GM21367 (cell line): Measurements from ENCODE around the gene GFPT2.
"Not testable (repeated sequence)": the region's sequence is repeated elsewhere in the genome, so short reads cannot be mapped to it uniquely, and the experiment has no call there.

ENCODE experiments used
- ATAC-seq: cut with Tn5 transposase; IDR thresholded peaks from one replicate; pipeline ENCODE4 v1.9.1; 2021; ENCODE audit not compliant: unreplicated experiment

Gene GFPT2

GRCh38 chr5:180311216-180311615, 41.9 kb downstream of the GFPT2 start:
- ATAC-seq = no peak

- no peak for ATAC-seq
Measured at GRCh38 chr5:180306796-180307195, 46.3 kb downstream of the GFPT2 start.

- no peak for ATAC-seq
Measured at GRCh38 chr5:180305481-180305880, 47.7 kb downstream of the GFPT2 start.

- no peak for ATAC-seq
Measured at GRCh38 chr5:180304431-180305375, 48.4 kb downstream of the GFPT2 start.

DNA sequence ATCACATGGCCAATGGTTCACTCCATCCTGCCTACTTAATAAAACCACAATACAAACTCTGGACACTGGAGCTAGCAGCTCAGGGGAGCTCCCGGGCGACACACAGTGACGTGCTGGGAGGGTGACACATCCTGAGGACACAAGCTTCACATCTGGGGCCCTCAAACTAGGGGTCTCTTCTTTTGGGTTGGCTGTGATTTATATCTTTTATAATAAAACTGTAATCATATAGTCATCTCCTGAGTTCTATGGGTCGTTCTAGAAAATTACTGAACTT, 49.2 kb downstream of the GFPT2 start:
- no peak for ATAC-seq

DNA sequence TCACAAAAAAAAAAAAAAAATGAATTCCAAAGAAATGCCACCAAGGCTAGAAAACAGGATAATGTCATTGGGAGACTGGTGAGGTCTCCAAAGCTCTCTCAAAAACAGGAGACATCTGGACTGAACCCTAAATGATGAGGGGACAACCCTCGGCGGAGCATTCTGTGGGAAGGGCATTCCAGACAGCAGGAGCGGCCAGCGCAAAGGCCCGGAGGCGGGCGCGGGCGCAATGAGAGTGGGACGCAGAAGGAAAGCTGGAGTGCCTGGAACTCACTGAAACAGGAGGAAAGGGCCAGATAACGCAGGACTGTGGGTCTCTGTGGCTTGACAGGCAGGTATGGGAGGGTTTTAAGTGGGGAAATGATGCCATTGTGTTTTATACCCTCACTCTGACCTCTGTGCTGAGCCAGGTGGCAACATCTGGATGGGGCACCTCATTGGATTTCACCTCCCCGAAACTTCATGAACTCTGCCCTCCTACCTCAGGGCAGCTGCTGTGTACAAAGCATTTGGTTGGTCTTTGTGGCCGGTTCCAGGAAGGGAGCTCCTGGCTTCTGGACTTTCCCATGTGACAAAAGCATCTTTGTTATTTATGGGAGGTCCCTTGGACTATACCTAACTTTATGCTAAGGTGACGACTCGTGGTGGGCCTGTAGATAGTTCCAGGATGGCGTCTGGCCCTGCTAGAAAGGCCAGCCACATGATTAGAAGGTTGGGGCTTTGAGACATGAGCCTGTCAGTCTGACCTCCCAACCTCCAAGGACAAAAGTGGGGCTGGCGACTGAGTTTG, 49.7 kb downstream of the GFPT2 start:
- no peak for ATAC-seq

GRCh38 chr5:180302256-180302655, 50.9 kb downstream of the GFPT2 start:
- no peak for ATAC-seq

DNA sequence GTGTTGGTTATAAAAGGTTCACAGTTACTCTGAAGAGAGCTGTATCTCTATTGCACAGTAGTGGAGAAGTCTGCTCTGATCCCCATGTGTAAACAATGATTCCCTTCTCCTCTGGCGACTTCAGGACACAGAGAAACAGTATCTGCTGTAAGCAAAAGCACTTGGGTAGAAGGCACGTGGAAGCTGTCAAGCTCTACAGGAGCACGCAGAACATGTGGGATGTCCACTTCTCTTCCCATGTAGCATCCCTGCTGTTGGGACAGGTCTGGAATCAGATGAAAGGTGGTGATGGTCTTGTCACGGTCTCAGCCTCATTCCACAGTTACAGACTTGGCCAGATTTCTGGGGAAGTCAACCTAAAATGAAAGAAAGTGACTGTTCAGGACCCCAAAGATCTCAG, 51.9 kb downstream of the GFPT2 start:
- ATAC-seq = no peak

DNA sequence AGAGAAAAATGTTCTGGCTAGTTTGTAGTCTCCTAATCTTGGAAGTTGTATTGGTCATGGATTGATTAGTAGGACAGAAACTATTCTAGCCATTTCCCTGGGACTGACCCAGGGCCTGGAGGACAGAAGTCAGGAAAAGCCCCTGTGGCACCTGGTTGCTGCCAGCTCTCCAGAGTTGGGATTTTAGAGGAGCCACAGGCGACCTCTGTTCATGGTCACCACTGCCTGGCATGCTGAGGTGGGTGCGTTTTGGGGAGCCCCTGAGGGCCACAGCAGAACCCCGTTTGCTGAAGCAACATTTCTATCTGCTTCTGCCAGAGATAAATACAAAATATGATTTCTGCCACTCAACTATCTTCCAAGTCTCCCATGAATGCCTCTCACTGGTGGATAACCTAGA, 53.6 kb downstream of the GFPT2 start:
- no peak for ATAC-seq

DNA sequence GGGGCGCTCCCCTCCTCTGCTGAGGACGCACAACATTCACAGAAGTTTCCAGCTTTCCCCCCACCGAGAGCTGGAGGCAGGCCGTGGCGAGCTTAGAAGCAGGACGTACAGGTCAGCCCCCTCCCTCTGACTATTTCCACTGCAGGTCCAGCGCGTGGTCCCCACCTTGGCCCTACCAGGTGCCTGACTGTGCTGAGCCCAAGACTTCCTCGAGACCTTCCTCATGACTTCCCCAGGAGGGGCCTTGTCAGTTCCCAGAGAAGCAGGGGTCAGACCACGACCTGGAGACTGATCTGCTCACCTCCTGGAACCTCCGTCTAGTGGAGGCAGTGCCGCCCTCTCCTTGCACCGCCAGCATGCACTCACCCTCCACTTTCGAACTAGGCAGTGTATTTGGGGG, 54.1 kb downstream of the GFPT2 start:
- ATAC-seq = not testable (repeated sequence)

DNA sequence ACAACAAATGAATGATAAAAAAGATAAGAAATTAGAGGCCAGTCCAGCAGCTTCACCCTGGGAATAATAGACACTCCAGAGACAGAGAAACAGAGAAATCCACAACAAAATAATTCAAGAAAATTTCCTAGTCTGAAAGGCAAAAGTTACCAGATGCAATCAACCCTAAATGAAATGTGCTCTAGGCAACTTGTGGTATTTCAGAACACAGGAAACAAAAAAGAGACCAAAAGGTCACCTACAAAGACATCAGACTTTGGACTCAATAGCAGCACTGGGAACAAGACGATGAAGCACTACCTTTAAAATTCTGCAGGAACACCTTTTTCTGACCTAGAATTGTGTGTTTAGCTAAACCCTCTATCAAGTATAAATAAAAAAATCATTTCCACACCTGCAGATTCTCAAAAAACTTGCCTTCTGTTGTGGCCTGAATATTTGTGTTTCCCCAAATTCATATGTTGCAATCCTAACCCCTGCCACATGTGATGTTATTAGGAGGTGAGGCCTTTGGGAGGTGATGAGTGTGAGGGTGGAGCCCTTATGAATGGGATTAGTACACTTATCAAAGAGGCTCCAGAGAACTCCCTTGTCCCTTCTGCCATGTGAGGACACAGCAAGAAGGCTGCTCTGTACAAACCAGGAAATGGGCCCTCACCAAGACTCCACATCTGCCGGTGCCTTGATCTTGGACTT, 55.4 kb downstream of the GFPT2 start:
- no peak for ATAC-seq

- no peak for ATAC-seq
Measured at GRCh38 chr5:180296771-180297170, 56.4 kb downstream of the GFPT2 start.

DNA sequence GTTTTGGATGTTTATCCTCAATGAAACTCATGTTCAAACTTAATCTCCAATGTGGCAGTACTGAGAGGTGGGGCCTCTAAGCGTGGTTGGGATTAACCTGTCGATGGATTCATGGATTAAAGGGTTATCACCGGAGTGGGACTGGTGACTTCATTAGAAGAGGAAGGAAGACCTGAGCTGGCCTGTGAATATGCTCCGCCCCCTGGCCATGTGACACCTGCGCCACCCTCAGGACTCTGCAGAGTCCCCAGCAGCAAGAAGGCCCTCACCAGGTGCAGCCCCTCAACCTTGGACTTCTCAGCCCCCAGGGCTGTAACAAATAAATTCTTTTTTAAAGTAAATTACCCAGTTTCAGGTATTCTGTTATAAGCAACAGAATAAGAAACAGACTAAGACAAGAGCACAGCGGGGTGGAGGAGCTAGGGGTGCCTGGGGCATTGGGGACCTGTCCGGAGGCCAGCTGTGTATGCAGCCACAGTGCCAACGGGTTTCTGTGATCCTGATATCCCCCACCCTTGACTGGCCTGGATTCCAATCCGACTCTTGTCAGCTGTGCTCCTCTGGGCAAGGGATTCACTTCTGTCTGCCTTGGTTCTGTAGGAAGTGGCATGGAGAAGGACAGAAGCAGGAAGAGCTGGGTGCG, 58.1 kb downstream of the GFPT2 start:
- ATAC-seq = no peak

DNA sequence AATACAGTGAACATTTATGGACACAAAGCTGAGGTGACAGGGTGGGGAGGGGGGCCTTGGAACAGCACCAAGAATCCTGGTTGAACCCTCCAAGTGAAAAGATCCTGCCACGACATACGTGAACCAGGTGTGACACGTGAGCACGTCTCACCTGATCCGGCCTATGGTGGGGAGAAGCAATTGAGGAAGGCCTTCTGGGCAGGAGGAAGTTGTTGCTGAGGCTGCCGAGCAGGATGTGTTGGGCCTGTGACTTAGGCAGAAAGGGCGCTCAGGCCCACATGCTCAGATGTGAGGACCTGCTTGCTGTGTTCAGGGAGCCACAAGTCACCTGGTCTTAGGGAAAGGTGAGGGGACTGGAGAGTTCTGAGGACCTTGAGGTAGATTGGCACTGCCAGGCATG, 58.7 kb downstream of the GFPT2 start:
- ATAC-seq = no peak

DNA sequence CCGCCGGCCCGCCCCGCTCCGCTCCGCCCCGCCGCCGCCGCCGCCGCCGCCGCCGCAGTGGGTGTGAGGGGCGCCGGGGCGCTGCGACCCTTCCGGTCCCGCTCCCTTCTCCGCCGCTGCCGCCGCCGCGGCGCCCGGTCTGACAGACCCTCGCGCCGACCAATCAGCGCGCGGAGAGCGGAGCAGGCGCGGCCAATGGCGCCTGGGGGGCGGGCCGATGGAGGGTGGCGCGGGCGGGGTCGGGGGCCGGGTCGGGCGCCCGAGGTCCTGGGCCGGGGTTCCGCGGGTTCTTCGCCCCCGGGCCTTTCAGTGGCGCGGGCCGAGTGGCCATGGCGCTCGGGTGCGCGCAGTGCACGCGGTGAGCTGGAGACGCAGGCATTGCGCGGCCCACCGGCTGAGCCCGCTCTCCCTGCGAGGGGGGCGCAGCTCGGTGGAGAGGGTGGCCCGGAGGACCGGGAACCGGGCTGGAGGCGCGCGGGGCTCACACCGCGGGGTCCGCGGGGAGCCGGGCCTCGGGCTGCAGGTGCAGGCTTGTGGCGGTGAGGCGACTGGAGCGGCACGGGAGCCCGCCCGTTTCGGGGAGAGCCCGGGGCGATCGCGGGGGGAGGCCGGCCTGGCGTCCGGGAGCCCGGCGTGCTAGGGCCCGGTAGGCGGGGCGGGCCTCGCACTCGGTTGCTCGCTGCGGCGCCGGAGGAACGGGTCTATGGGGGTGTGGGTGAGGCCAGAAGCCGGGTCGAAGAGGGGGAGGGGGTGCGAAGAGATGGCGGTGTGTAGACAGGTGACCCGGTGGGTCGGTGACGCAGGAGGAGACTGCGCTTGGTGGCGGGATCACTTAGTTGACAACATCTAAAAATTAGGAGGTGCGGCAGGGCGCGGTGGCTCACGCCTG, 60.9 kb downstream of the GFPT2 start, which contains the start of gene MAPK9:
MAPK9 (minus strand) TSS at position 141 of the 889 bp plus-strand sequence. CDS start 11,522 bp downstream, outside the sequence.
- ATAC-seq = peak; percentile 78

DNA sequence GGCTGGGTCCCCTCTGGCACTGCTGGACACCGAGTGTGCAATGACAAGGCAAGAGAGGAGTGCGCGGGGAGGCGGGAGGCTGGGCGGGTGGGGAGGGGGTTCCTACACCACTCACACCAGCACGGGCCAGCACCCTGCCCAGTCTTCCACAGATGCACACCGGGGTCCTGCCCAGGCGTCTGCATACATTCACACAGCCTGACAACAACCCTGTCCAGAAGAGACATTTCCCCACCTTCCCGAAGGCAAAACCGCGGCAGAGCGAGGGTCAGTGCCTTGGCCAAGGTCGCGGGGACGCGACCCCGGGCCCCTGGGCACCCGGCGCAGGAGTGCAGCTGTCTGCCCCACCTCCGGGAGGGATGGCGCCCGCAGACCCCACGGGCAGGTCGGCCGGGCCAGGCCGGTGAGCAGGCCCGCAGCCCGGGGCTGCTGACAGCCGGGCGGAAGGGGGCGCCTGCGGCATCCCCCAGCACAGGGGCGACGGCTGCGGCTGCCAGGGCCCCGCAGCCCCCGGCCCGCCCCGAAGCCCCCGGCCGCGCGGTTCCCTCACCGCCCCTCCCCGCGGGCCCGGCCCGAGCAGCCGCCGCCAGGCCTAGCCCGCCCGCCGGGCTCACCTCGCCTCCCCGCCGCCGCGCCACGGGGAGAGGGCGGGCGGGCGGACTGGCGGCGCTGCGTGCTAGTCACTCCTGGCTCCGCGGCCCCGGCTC, 61.7 kb downstream of the GFPT2 start:
- ATAC-seq = peak; percentile 32

DNA sequence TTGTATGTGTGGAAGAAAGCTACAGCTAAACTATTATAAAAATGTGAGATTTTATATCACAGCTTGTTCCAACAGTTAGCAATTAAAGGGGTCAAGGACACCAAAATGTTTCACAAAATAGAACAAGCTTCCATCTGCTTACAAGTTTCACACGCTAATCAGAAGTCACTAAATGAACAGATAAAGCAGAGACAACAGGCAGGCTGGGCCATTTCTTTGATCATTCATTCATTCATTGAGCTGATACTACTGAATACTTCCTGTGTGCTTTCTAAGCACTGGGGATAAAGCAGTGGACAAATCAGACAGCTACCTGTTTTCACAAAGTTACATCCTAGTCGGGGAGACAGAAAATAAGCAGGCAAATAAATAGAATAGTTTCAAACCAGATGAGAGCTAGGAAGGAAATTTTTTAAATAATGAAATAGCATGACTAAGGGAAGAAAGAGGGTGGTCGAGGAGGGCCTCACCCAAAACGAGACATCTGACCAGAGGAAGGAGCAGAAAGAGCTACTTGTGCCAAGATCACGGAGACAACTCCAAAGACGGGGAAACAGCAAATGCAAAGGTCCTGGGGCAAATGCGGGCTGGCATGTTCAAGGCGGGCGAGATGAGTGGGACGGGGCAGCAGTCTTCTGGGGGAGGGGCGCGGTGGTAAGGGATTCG, 62.4 kb downstream of the GFPT2 start:
- ATAC-seq = no peak

GRCh38 chr5:180289966-180290365, 63.2 kb downstream of the GFPT2 start:
- ATAC-seq = no peak

DNA sequence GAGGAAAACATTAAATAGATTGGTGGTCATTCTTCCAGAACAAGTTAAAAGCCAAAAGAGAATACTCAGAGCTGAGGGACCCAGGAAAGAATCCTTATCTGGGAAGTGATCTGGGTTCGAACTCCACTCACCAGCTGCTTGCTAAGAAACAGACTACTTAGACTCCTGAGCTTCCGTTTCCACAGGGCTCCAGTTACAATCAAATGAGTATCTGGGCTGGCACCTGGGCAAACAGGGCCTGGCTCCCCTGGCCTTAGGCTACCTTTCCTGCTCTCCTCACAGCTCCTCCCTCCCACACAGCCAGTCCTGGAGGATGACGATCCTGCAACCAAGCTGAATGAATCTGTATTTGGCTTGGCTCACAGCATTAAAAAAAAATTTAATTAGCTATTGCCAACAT, 63.7 kb downstream of the GFPT2 start:
- no peak for ATAC-seq
